ENCODE measurements around the gene SPATA4. TPM values are rescaled to one million over a fixed set of nuclear protein-coding genes. Genes with fewer than 3 reads are reported as not detected.
"Not testable (repeated sequence)": the region's sequence is repeated elsewhere in the genome, so short reads cannot be mapped to it uniquely, and the experiment has no call there.

Gene SPATA4
- total RNA-seq, 1 donor from 2014 or later = not detected

DNA sequence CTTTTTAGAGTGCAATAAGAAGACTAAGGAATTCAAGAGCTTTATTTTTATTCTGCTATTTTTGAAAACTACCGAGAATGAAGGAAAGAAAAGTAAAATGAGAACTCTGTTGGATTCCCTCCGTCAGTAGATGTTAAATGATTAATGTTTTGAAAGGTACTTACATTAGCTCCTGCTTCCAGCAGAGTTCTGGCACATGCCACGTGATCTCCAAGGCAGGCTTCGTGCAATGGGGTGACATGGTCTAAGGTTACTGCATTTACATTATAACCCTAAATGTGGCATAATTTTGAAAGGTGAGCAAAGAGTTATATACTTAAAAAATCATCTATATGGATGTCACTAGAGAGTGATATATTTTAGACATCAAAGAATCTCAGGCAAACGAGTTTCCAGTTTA is 26.8 kb upstream of the SPATA4 start:
- H3K36me3 ChIP-seq = no peaks in the 10 kb centered on the region
- H3K4me1 ChIP-seq = no peaks in the 10 kb centered on the region
- H3K9me3 ChIP-seq = no peaks in the 10 kb centered on the region
- intact Hi-C loops (cut with DNase I) = no loop called here
- DNase-seq (ENCODE audit: extremely low spot score in 2 of 2) = no peak
- TF ChIP-seq, protein P1, sequence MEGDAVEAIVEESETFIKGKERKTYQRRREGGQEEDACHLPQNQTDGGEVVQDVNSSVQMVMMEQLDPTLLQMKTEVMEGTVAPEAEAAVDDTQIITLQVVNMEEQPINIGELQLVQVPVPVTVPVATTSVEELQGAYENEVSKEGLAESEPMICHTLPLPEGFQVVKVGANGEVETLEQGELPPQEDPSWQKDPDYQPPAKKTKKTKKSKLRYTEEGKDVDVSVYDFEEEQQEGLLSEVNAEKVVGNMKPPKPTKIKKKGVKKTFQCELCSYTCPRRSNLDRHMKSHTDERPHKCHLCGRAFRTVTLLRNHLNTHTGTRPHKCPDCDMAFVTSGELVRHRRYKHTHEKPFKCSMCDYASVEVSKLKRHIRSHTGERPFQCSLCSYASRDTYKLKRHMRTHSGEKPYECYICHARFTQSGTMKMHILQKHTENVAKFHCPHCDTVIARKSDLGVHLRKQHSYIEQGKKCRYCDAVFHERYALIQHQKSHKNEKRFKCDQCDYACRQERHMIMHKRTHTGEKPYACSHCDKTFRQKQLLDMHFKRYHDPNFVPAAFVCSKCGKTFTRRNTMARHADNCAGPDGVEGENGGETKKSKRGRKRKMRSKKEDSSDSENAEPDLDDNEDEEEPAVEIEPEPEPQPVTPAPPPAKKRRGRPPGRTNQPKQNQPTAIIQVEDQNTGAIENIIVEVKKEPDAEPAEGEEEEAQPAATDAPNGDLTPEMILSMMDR (IDR thresholded peaks at IDR 0.05) = no peak
- TF ChIP-seq POLR2AphosphoS5 (IDR thresholded peaks at IDR 0.05; ENCODE audit: insufficient read depth in 1 of 2, low read depth in 1 of 2) (no peak), POLR2A (IDR thresholded peaks at IDR 0.05) (no peak)
- H3K27ac ChIP-seq = no peak overlapping the region
- no peaks in the 10 kb centered on the region for H3K27me3 ChIP-seq
- no peak overlapping the region for H3K4me3 ChIP-seq

DNA sequence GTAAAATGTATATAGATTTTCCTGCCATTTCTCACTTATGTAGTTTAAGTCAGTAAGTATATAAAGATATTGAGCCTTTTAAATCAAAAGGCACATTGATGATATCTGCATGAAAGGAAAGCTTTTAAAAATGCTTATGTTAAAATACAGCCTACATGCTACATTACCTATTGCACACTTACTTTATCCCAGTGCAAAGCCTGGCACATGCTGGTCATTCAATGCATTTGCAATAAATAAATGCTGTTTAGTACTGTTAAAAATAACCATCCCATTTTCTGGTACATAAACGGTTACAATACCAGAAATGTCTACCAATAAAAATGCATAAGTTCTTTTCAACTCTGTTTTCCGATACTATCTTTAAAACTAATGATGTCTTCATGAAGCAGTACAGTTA is 22.1 kb upstream of the SPATA4 start:
- DNase-seq (ENCODE audit: extremely low spot score in 2 of 2) = no peak
- intact Hi-C loops (cut with DNase I) = no loop called here
- TF ChIP-seq POLR2AphosphoS5 (IDR thresholded peaks at IDR 0.05; ENCODE audit: insufficient read depth in 1 of 2, low read depth in 1 of 2) (no peak), POLR2A (IDR thresholded peaks at IDR 0.05) (no peak)
- TF ChIP-seq, protein P1 (IDR thresholded peaks at IDR 0.05) = no peak
- no peak overlapping the region for H3K27ac ChIP-seq
- H3K36me3 ChIP-seq = no peaks in the 10 kb centered on the region
- no peaks in the 10 kb centered on the region for H3K9me3 ChIP-seq
- H3K4me1 ChIP-seq = no peaks in the 10 kb centered on the region
- no peaks in the 10 kb centered on the region for H3K27me3 ChIP-seq
- no peak overlapping the region for H3K4me3 ChIP-seq

GRCh38 chr4:176212351-176212750 is 17.0 kb upstream of the SPATA4 start:
- H3K27ac ChIP-seq; H3K4me1 ChIP-seq; intact Hi-C loops (cut with DNase I); H3K9me3 ChIP-seq; DNase-seq (ENCODE audit: extremely low spot score in 2 of 2); H3K27me3 ChIP-seq; H3K36me3 ChIP-seq; H3K4me3 ChIP-seq: not testable (repeated sequence)

DNA sequence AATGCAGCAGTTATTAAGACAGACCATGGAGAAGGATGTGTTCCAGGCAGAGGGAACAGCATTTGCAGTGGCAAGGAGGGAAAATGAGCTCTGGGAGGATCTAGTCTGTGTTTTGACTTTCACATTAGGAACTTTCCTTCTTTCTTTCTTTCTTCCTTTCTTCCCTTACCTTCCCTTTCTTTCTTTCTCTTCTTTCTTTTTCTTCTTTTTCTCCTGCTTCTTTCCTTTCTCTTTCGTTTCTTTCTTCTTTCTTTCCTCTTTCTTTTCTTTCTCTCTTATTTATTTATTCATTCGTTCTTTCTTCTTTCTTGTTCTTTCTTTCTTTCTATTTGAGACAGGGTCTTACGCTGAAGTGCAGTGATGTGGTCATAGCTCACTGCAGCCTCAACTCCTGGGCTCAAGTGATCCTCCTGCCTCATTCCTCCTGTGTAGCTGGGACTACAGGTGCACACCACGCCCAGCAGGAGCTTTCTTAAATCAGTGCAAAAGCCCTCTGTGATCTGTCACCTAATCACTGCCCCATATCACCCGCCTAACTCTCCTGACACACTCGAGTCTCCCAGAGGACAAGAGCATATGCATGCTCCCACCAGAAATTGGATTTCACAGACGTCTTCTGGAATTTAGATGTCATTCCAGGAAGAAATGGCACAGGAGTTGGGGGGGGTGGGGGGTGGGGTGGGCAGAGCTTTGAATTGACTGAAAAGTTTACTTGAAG is 15.4 kb upstream of the SPATA4 start:
- Histone ChIP-seq H3K36me3 (no peaks in the 10 kb centered on the region), H3K9me3 (no peaks in the 10 kb centered on the region), H3K27me3 (no peaks in the 10 kb centered on the region), H3K4me3 (no peak overlapping the region), H3K27ac (no peak overlapping the region), H3K4me1 (no peaks in the 10 kb centered on the region)
- no peak for DNase-seq (ENCODE audit: extremely low spot score in 2 of 2)
- intact Hi-C loops (cut with DNase I) = no loop called here
- TF ChIP-seq, protein P1 (IDR thresholded peaks at IDR 0.05) = no peak
- TF ChIP-seq POLR2A (IDR thresholded peaks at IDR 0.05) (no peak), POLR2AphosphoS5 (IDR thresholded peaks at IDR 0.05; ENCODE audit: insufficient read depth in 1 of 2, low read depth in 1 of 2) (no peak)

DNA sequence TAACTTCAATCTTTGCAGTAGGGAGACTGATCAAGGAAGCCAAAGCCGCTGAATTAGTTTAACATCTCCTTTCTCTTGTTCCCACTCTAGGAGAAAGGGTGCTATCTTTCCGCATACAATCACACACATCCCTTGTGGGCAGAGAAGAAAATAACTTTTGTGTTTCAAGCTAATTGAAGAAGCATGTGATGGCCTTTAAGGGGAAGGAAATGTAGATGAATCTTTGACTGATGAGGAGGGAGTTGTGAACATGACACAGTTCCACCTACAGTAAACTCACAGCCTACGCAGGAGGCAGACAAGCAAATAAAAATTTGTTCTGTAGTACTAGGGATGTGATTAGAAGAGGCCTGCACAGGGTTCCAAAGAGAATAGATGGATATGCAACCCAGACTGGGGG is 14.7 kb upstream of the SPATA4 start:
- no peak for DNase-seq (ENCODE audit: extremely low spot score in 2 of 2)
- Histone ChIP-seq H3K4me1 (no peaks in the 10 kb centered on the region), H3K27me3 (no peaks in the 10 kb centered on the region), H3K36me3 (no peaks in the 10 kb centered on the region), H3K27ac (no peak overlapping the region), H3K9me3 (no peaks in the 10 kb centered on the region), H3K4me3 (no peak overlapping the region)
- intact Hi-C loops (cut with DNase I) = no loop called here
- TF ChIP-seq POLR2AphosphoS5 (IDR thresholded peaks at IDR 0.05; ENCODE audit: insufficient read depth in 1 of 2, low read depth in 1 of 2) (no peak), POLR2A (IDR thresholded peaks at IDR 0.05) (no peak)
- TF ChIP-seq, protein P1 (IDR thresholded peaks at IDR 0.05) = no peak

All from vagina (tissue), 2 donors.